ENCODE measurements around the gene TAF6. TPM values are rescaled to one million over a fixed set of nuclear protein-coding genes. Genes with fewer than 3 reads are reported as not detected.

The TAF6 gene
- 34.1 TPM for total RNA-seq
- long read RNA-seq, transcript TAF6-211 (15 exons, 2,464 nt): major isoform, 38 of 86 reads
- long read RNA-seq, transcript TAF6-201 (15 exons, 2,727 nt): minor isoform, 11 of 86 reads
- long read RNA-seq, partial matches to known transcripts: 16 of 86 reads
- long read RNA-seq, other reads (novel, unspliced or antisense): 19 of 86 reads

- H3K27me3 ChIP-seq (ENCODE audit: low read depth): no peaks in the 10 kb centered on the region
- H3K4me1 ChIP-seq: peaks cover 29% of the 10 kb centered on the region
- intact Hi-C loops (cut with micrococcal nuclease): no loop called here
- H3K27ac ChIP-seq (replicated peaks): peak within 1 kb of the TSS; percentile 97
- peaks cover 10% of the 10 kb centered on the region for H3K36me3 ChIP-seq
- no peaks in the 10 kb centered on the region for H3K9me3 ChIP-seq (replicated peaks)
- peak; percentile 96 for DNase-seq
- peak within 1 kb of the TSS; percentile 97 for H3K4me3 ChIP-seq
- TF ChIP-seq CTCF (IDR thresholded peaks at IDR 0.05; ENCODE audit: borderline replicate concordance): peak; percentile 23
Measured at GRCh38 chr7:100119072-100119969, at the start of gene TAF6, which contains the start of gene CNPY4. TSS of gene TAF6 (minus strand) at chr7:100119358. CDS start at chr7:100114209, 5,149 bp downstream. TSS of gene CNPY4 (plus strand) at chr7:100119634. CDS start at chr7:100119745, 111 bp downstream.

- DNase-seq: no peak
- peaks cover 76% of the 10 kb centered on the region for H3K27me3 ChIP-seq (ENCODE audit: low read depth)
Measured at GRCh38 chr7:100167912-100168323, 48.8 kb upstream of the TAF6 start.

GRCh38 chr7:100166970-100167911 is 48.1 kb upstream of the TAF6 start:
- Histone ChIP-seq H3K36me3 (no peaks in the 10 kb centered on the region), H3K27ac (replicated peaks) (peak overlapping the region; percentile 77), H3K4me3 (peak overlapping the region; percentile 62), H3K4me1 (peaks cover 32% of the 10 kb centered on the region), H3K27me3 (ENCODE audit: low read depth) (peaks cover 70% of the 10 kb centered on the region), H3K9me3 (replicated peaks) (no peaks in the 10 kb centered on the region)
- DNase-seq: no peak
- intact Hi-C loops (cut with micrococcal nuclease): no loop called here
- TF ChIP-seq CTCF (IDR thresholded peaks at IDR 0.05; ENCODE audit: borderline replicate concordance): no peak

More at GRCh38 chr7:100167912-100168323, 48.8 kb upstream of the TAF6 start:
- H3K4me1 ChIP-seq: peaks cover 32% of the 10 kb centered on the region
- no peaks in the 10 kb centered on the region for H3K36me3 ChIP-seq
- TF ChIP-seq CTCF (IDR thresholded peaks at IDR 0.05; ENCODE audit: borderline replicate concordance): no peak
- intact Hi-C loops (cut with micrococcal nuclease): no loop called here
- H3K9me3 ChIP-seq (replicated peaks): no peaks in the 10 kb centered on the region
- peak overlapping the region; percentile 62 for H3K4me3 ChIP-seq
- peak overlapping the region; percentile 77 for H3K27ac ChIP-seq (replicated peaks)

GRCh38 chr7:100166317-100166940 is 47.3 kb upstream of the TAF6 start:
- TF ChIP-seq CTCF (IDR thresholded peaks at IDR 0.05; ENCODE audit: borderline replicate concordance): no peak
- H3K27ac ChIP-seq (replicated peaks): no peak overlapping the region
- no peak for DNase-seq

More at GRCh38 chr7:100166317-100166940, 47.3 kb upstream of the TAF6 start:
- H3K4me3 ChIP-seq: no peak overlapping the region
- no peaks in the 10 kb centered on the region for H3K36me3 ChIP-seq
- intact Hi-C loops (cut with micrococcal nuclease): no loop called here
- H3K9me3 ChIP-seq (replicated peaks): no peaks in the 10 kb centered on the region
- H3K4me1 ChIP-seq: peaks cover 27% of the 10 kb centered on the region
- peaks cover 62% of the 10 kb centered on the region for H3K27me3 ChIP-seq (ENCODE audit: low read depth)

Data from left ventricle myocardium inferior (tissue), 1 donor.